ENCODE measurements around the gene CHRNB4. TPM values are rescaled to one million over a fixed set of nuclear protein-coding genes. Genes with fewer than 3 reads are reported as not detected.

Gene CHRNB4
- total RNA-seq, 1 experiment from 2014 or later: 0.13 TPM

- Histone ChIP-seq H4K20me1 (ENCODE audit: insufficient read depth) (no peaks in the 10 kb centered on the region), H3F3A (ENCODE audit: insufficient read depth, low read depth) (no peaks in the 10 kb centered on the region), H3K27me3 (ENCODE audit: insufficient read depth, low read depth) (no peaks in the 10 kb centered on the region), H3K4me3 (no peak overlapping the region), H3K79me2 (ENCODE audit: low read depth) (no peaks in the 10 kb centered on the region), H3K4me1 (replicated peaks; ENCODE audit: insufficient read depth) (no peaks in the 10 kb centered on the region), H3K9me2 (ENCODE audit: insufficient read depth) (no peaks in the 10 kb centered on the region), H2AFZ (no peak overlapping the region), H3K4me2 (no peak overlapping the region), H3K36me3 (ENCODE audit: low read depth) (no peaks in the 10 kb centered on the region), H3K9me3 (ENCODE audit: insufficient read depth, low read depth) (no peaks in the 10 kb centered on the region), H3K27ac (no peak overlapping the region)
- intact Hi-C loops (cut with micrococcal nuclease; ENCODE audit: unreplicated experiment): no loop called here
- ChIA-PET CTCF (no interaction called here), POLR2A (ENCODE audit: unreplicated experiment) (no interaction called here)
- DNase-seq: no peak
- no peak for TF ChIP-seq EZH2 (IDR thresholded peaks at IDR 0.05; ENCODE audit: low read depth)
- no TSS peak for BruUV-seq (replicated peaks)
These were observed 38.1 kb upstream of the CHRNB4 start for GRCh38 chr15:78679089-78679511.

GRCh38 chr15:78676424-78677110 lies 35.6 kb upstream of the CHRNB4 start:
- H3K9me2 ChIP-seq (ENCODE audit: insufficient read depth): no peaks in the 10 kb centered on the region
- H3K27ac ChIP-seq: no peak overlapping the region
- H3K36me3 ChIP-seq (ENCODE audit: low read depth): no peaks in the 10 kb centered on the region
- intact Hi-C loops (cut with micrococcal nuclease; ENCODE audit: unreplicated experiment): no loop called here
- POLR2A ChIA-PET (ENCODE audit: unreplicated experiment): no interaction called here
- TF ChIP-seq CTCF (conservative IDR thresholded peaks at IDR 0.05) (no peak), EZH2 (IDR thresholded peaks at IDR 0.05; ENCODE audit: low read depth) (no peak)
- H3F3A ChIP-seq (ENCODE audit: insufficient read depth, low read depth): no peaks in the 10 kb centered on the region
- H2AFZ ChIP-seq: no peak overlapping the region
- no peaks in the 10 kb centered on the region for H4K20me1 ChIP-seq (ENCODE audit: insufficient read depth)
- H3K9me3 ChIP-seq (ENCODE audit: insufficient read depth, low read depth): no peaks in the 10 kb centered on the region
- H3K27me3 ChIP-seq (ENCODE audit: insufficient read depth, low read depth): no peaks in the 10 kb centered on the region
- H3K4me1 ChIP-seq (replicated peaks; ENCODE audit: insufficient read depth): no peaks in the 10 kb centered on the region
- CTCF ChIA-PET: no interaction called here
- H3K79me2 ChIP-seq (ENCODE audit: low read depth): no peaks in the 10 kb centered on the region
- DNase-seq: no peak
- no peak overlapping the region for H3K4me2 ChIP-seq
- no peak overlapping the region for H3K4me3 ChIP-seq
- no TSS peak for BruUV-seq (replicated peaks)

- BruUV-seq (replicated peaks): no TSS peak
- Histone ChIP-seq H3K9me2 (ENCODE audit: insufficient read depth) (no peaks in the 10 kb centered on the region), H3K9me3 (ENCODE audit: insufficient read depth, low read depth) (no peaks in the 10 kb centered on the region), H3K27me3 (ENCODE audit: insufficient read depth, low read depth) (no peaks in the 10 kb centered on the region), H3K27ac (no peak overlapping the region), H3K79me2 (ENCODE audit: low read depth) (no peaks in the 10 kb centered on the region), H2AFZ (no peak overlapping the region), H3K4me3 (no peak overlapping the region), H3F3A (ENCODE audit: insufficient read depth, low read depth) (no peaks in the 10 kb centered on the region), H4K20me1 (ENCODE audit: insufficient read depth) (no peaks in the 10 kb centered on the region), H3K4me2 (no peak overlapping the region), H3K4me1 (replicated peaks; ENCODE audit: insufficient read depth) (no peaks in the 10 kb centered on the region), H3K36me3 (ENCODE audit: low read depth) (no peaks in the 10 kb centered on the region)
- ChIA-PET CTCF (no interaction called here), POLR2A (ENCODE audit: unreplicated experiment) (no interaction called here)
- no peak for DNase-seq
- intact Hi-C loops (cut with micrococcal nuclease; ENCODE audit: unreplicated experiment): no loop called here
- no peak for TF ChIP-seq EZH2 (IDR thresholded peaks at IDR 0.05; ENCODE audit: low read depth)
- TF ChIP-seq CTCF (conservative IDR thresholded peaks at IDR 0.05): no peak
These were observed 34.8 kb upstream of the CHRNB4 start for GRCh38 chr15:78675617-78676360.
